HG03064 (cell line): ENCODE results near the gene KRTAP21-2.
"Not testable (repeated sequence)": the region's sequence is repeated elsewhere in the genome, so short reads cannot be mapped to it uniquely, and the experiment has no call there.

ENCODE experiments used
- ATAC-seq: cut with Tn5 transposase; IDR thresholded peaks from one replicate; pipeline ENCODE4 v1.9.1; 2021; ENCODE audit warnings: low read depth; ENCODE audit not compliant: unreplicated experiment

KRTAP21-2 gene

GRCh38 chr21:30747159-30747558 is at the start of gene KRTAP21-2:
KRTAP21-2 (minus strand) TSS chr21:30747259; CDS start chr21:30747202, 57 bp downstream.
- ATAC-seq, result no peak

DNA sequence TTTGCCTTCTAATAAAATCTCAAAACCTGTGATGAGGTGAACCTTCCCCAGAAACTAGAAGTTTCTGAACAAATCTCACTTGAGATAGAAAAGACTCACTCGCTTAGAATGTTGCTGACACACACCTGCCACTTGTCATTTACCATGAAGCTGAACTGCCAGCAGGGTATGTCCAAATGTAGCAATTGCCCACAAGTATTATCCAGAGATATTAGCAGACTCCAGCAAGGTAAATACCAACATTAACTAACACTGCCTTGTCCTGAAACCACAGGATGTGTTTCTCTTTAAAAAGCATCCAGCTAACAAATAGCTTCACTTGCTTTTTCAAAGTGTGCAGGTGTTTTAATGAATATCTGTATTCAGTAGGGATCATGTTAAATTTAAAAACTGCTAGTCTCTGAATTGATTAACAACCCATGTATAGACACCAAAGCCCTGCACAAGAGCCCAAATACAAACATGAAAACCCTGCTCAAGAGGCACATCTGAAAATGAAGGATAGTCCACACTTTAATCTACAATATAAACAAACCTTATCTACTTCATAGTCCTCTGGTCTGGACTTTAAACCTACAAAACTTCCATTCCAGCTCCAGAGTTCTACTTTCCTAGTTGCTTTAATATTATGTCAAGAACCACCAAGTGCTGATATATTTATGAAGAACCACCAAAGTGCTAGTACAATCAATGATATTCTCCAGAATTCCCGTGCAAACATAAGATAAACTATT is 46.7 kb upstream of the KRTAP21-2 start:
- ATAC-seq, result no peak

DNA sequence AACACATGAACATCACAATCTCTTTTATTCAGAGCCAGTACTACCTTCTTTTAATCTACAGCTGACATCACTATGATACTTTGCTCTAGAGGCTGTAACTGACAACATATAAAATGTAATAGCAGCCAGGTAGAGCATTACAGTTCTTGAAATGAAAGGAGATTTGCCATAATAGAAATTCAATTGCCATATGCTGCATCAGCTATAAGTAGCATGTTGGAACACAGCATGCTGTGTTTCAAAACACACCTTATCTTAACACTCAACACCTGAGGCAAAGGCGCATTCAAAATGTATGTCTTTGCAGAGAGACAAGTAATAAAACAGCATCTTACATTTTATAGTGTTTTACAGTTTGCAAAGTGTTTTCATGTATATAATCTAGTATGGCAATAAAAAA is 32.2 kb upstream of the KRTAP21-2 start:
- no peak for ATAC-seq

- ATAC-seq, result no peak
Observed at GRCh38 chr21:30769724-30770431, 22.8 kb upstream of the KRTAP21-2 start.

DNA sequence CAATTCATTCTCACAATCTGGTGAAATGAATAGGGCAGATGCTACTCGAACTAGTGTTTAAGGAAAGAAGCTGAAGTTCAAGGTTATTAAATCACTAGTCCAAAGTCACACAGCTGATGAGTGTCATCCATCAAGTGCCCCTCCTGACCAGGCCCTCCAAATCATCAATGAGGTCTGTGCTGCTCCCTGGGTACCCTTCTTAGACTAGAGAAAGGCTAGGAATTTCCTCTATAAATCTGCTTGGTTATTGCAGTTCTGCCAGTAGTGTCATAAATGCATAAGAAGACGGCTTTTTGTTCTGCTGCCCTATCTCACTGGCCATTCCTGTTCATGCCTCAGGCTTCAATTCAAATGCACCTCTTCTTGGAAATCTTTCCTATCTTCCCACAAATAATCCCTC is 13.7 kb upstream of the KRTAP21-2 start:
- no peak for ATAC-seq

DNA sequence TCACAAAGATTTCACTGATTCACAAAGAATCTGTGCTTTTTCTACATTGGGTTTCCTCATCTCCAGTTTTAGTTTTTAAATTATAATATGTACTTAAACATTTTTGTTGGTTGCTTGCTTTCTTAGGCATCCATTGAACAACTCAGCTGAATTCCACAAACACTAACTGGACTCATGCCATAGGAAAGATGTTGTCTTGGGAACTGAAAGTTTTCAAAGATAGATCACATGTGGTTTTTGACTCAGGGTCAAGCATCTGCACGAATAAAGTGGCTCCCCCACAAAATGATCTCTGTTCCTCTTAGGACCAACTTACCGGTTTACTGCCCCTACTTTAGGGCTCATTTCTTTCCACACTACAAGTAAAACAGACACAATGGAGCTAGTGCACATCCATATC is 11.2 kb upstream of the KRTAP21-2 start:
- ATAC-seq, result no peak

GRCh38 chr21:30755328-30755727 is 8.3 kb upstream of the KRTAP21-2 start, which contains the start of gene KRTAP21-1:
KRTAP21-1 (minus strand) TSS chr21:30755428; CDS start chr21:30755378, 50 bp downstream.
- not testable (repeated sequence) for ATAC-seq

DNA sequence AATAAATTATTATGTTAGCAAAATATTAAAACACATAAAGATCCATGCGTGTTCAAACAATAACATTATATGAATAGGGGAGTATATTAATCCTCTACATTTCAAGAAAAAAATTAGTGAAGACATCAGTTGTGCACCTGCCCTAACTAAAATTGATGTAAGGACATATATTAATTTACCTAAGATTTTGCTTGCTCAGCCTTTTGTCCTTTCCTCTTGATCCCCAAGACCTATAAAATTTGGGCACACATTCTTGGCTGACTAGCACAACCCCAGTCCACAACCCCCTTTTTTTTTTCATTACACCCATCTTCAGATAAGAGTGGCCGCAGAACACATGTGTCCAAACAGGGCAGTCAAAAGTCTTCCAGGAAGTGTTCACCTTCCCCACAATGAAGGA is 6.6 kb downstream of the KRTAP21-2 start:
- ATAC-seq, result no peak

DNA sequence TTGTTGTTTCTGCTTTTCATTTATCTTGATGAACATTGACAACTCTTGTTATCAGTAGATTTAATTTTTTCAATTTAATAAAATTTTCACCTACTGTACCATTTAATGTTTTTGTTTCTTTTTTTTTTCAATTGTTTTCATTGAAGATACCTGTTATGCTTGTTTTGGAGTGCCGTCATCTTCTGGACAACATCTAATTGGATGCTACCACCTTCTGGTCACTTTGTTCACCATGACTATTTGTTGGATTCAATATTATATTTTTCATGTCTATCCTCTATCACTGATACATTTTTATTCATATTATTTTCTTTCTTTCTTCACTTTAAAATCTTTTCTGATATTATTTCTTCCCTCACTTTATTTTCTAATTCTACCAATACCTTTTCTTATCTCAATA is 14.0 kb downstream of the KRTAP21-2 start:
- ATAC-seq, result no peak

DNA sequence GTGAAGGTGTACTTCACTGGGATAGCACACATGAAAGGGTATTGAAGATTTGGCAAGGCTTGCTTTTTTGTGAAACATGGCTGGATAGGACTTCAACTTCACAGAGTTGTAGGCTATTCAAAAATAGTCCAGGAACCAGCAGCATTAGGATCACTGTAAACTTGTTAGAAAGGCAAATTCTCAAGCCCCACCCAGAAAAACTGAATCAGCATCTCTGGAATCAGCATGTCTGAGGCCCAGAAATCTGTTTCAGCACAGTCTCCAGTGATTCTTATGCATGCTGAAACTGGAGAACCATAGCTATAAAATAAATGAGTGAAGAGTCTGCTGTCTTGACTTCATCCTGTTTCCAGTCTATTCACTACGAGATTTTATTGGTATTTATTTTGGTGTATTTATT is 20.3 kb downstream of the KRTAP21-2 start:
- no peak for ATAC-seq

DNA sequence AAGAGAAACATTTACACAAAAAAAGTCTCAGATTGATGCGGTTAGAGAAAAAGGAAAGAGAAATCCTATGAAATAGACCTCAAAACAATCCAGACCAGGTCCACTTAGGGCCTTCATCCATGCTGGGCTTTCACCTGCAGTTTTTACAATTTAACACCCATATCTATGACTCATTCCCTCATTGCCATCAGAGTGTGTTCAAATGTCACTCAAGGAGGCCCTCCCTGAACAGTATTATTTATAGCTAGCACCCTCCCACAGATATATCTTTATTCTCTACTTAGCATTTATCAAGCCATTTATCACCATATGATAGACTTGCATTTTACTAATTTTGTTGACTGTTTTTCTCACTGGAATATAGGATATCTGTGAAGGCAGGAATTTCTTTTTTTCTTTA is 27.7 kb downstream of the KRTAP21-2 start:
- ATAC-seq, result no peak

- ATAC-seq, result no peak
Observed at GRCh38 chr21:30718239-30718909, 28.7 kb downstream of the KRTAP21-2 start, which contains the start of gene KRTAP21-3. KRTAP21-3 (minus strand) TSS chr21:30718777; CDS start chr21:30718759, 18 bp downstream.

GRCh38 chr21:30717105-30717504 is 30.0 kb downstream of the KRTAP21-2 start:
- no peak for ATAC-seq

GRCh38 chr21:30714946-30715345 is 32.1 kb downstream of the KRTAP21-2 start:
- no peak for ATAC-seq

GRCh38 chr21:30714456-30714855 is 32.6 kb downstream of the KRTAP21-2 start:
- ATAC-seq, result no peak

DNA sequence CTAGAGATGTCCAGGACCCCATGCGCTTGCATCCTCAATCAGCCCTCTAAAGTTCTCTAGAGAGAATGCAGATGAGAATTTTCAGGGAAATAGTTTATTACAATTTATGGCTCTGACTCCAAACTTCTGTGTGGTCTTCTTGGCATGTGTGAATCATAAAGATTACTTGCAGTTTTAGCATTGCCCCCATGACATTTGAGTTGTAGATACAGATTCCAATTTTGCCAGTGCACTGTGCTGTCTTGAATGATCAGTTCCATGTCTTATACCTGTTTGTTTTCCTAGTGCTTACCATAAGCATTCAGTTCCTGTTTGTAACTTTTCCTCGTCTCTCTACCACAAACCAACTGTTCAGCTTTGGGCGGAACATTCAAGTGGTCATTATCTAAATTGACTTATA is 33.3 kb downstream of the KRTAP21-2 start:
- no peak for ATAC-seq

DNA sequence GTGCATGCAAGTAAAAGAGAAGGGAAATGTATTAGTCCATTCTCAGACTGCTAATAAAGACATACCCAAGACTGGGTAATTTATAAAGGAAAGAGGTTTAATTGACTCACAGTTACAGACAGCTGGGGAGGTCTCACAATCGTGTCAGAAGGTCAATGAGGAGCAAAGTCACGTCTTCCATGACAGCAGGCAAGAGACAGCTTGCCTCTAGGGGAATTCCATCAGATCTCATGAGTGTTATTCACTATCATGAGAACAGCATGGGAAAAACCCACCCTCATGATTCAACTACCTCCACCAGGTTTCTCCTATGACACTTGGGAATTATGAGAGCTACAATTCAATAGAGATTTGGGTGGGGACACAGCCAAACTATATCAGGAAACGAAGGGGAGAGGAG is 36.6 kb downstream of the KRTAP21-2 start:
- no peak for ATAC-seq

DNA sequence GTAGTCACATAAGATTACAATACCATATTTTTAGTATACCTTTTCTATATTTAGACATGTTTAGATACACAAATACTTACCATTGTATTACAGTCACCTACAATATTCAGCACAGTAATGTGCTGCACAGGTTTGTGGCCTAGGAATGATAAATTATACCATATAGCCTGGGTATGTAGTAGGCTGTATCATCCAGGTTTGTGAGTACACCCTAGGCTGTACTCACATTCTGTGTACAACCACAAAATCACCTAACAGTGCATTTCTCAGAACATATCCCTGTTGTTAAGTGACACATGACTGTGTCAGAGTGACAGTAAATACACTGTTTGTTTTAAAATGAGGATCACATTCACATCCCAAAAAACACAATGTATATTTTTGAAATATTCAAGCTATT is 39.6 kb downstream of the KRTAP21-2 start:
- no peak for ATAC-seq
